Measurements from ENCODE around the gene IGFBP7. TPM values are rescaled to one million over a fixed set of nuclear protein-coding genes. Genes with fewer than 3 reads are reported as not detected.

Gene IGFBP7
- total RNA-seq, 1 experiment from 2014 or later: not detected

- H3K4me3 ChIP-seq (ENCODE audit: low read depth, low read length, poor library complexity, severe bottlenecking): no peak overlapping the region
- H3K27ac ChIP-seq (ENCODE audit: low read depth, low read length, poor library complexity, severe bottlenecking): no peak overlapping the region
- no peaks in the 10 kb centered on the region for H3K36me3 ChIP-seq (ENCODE audit: insufficient read depth, low read length, poor library complexity, severe bottlenecking)
- BruUV-seq (replicated peaks): no TSS peak
- intact Hi-C loops (cut with micrococcal nuclease; ENCODE audit: unreplicated experiment): loop anchor here (10.0 kb wide), 1 partner anchor 75 kb away; the partner anchor contains the start of gene IGFBP7
- DNase-seq (ENCODE audit: low spot score): no peak
- ChIA-PET CTCF (no interaction called here), POLR2A (ENCODE audit: low non-redundant PET) (no interaction called here)
- no peaks in the 10 kb centered on the region for H3K27me3 ChIP-seq (replicated peaks; ENCODE audit: insufficient read depth, low read depth, low read length, poor library complexity)
- H3K9me3 ChIP-seq (ENCODE audit: low read depth, low read length, poor library complexity, severe bottlenecking): no peaks in the 10 kb centered on the region
- H3K4me1 ChIP-seq (ENCODE audit: insufficient read depth, low read length, poor library complexity, severe bottlenecking): no peaks in the 10 kb centered on the region
- TF ChIP-seq CTCF (conservative IDR thresholded peaks at IDR 0.05; ENCODE audit: low read depth, low read length): no peak
- no peak for TF ChIP-seq EZH2 (IDR thresholded peaks at IDR 0.05; ENCODE audit: borderline replicate concordance, low read depth, low read length, poor library complexity, severe bottlenecking)
These were observed 70.8 kb downstream of the IGFBP7 start for GRCh38 chr4:57039345-57039744.

GRCh38 chr4:57037982-57038604 is 72.1 kb downstream of the IGFBP7 start:
- Histone ChIP-seq H3K36me3 (ENCODE audit: insufficient read depth, low read length, poor library complexity, severe bottlenecking) (no peaks in the 10 kb centered on the region), H3K27me3 (replicated peaks; ENCODE audit: insufficient read depth, low read depth, low read length, poor library complexity) (no peaks in the 10 kb centered on the region), H3K9me3 (ENCODE audit: low read depth, low read length, poor library complexity, severe bottlenecking) (no peaks in the 10 kb centered on the region), H3K4me3 (ENCODE audit: low read depth, low read length, poor library complexity, severe bottlenecking) (no peak overlapping the region), H3K4me1 (ENCODE audit: insufficient read depth, low read length, poor library complexity, severe bottlenecking) (no peaks in the 10 kb centered on the region), H3K27ac (ENCODE audit: low read depth, low read length, poor library complexity, severe bottlenecking) (no peak overlapping the region)
- DNase-seq (ENCODE audit: low spot score): peak; percentile 48
- intact Hi-C loops (cut with micrococcal nuclease; ENCODE audit: unreplicated experiment): loop anchor here (1.0 to 10.0 kb wide), 2 partner anchors 77 to 125 kb away; partner anchors contain the start of gene IGFBP7
- TF ChIP-seq CTCF (conservative IDR thresholded peaks at IDR 0.05; ENCODE audit: low read depth, low read length) (peak; percentile 74), EZH2 (IDR thresholded peaks at IDR 0.05; ENCODE audit: borderline replicate concordance, low read depth, low read length, poor library complexity, severe bottlenecking) (no peak)
- no TSS peak for BruUV-seq (replicated peaks)
- ChIA-PET CTCF (interaction anchor here (0.8 kb wide), 1 partner anchor 125 kb away, joined by 3 read pairs; no protein-coding TSS in a partner anchor), POLR2A (ENCODE audit: low non-redundant PET) (no interaction called here)

GRCh38 chr4:57034520-57034919 is 75.7 kb downstream of the IGFBP7 start:
- H3K36me3 ChIP-seq (ENCODE audit: insufficient read depth, low read length, poor library complexity, severe bottlenecking): peaks cover 5% of the 10 kb centered on the region
- intact Hi-C loops (cut with micrococcal nuclease; ENCODE audit: unreplicated experiment): loop anchor here (10.0 kb wide), 1 partner anchor 80 kb away; the partner anchor contains the start of gene IGFBP7
- H3K27me3 ChIP-seq (replicated peaks; ENCODE audit: insufficient read depth, low read depth, low read length, poor library complexity): no peaks in the 10 kb centered on the region
- no peak overlapping the region for H3K27ac ChIP-seq (ENCODE audit: low read depth, low read length, poor library complexity, severe bottlenecking)
- H3K9me3 ChIP-seq (ENCODE audit: low read depth, low read length, poor library complexity, severe bottlenecking): no peaks in the 10 kb centered on the region
- ChIA-PET POLR2A (ENCODE audit: low non-redundant PET) (no interaction called here), CTCF (no interaction called here)
- BruUV-seq (replicated peaks): no TSS peak
- DNase-seq (ENCODE audit: low spot score): no peak
- H3K4me1 ChIP-seq (ENCODE audit: insufficient read depth, low read length, poor library complexity, severe bottlenecking): no peaks in the 10 kb centered on the region
- TF ChIP-seq CTCF (conservative IDR thresholded peaks at IDR 0.05; ENCODE audit: low read depth, low read length) (no peak), EZH2 (IDR thresholded peaks at IDR 0.05; ENCODE audit: borderline replicate concordance, low read depth, low read length, poor library complexity, severe bottlenecking) (no peak)
- H3K4me3 ChIP-seq (ENCODE audit: low read depth, low read length, poor library complexity, severe bottlenecking): no peak overlapping the region

Measured in A673 (cell line).